NCI-H2029 treated with DMSO at 0.1 percent for 48 hours (cell line): Measurements from ENCODE around the gene ADAMTS6.
"Not testable (repeated sequence)": the region's sequence is repeated elsewhere in the genome, so short reads cannot be mapped to it uniquely, and the experiment has no call there.

ENCODE experiments used
- DNase-seq: peaks from one replicate; lab custom pipeline; 2025; lab: John Stamatoyannopoulos, UW

Gene ADAMTS6

DNA sequence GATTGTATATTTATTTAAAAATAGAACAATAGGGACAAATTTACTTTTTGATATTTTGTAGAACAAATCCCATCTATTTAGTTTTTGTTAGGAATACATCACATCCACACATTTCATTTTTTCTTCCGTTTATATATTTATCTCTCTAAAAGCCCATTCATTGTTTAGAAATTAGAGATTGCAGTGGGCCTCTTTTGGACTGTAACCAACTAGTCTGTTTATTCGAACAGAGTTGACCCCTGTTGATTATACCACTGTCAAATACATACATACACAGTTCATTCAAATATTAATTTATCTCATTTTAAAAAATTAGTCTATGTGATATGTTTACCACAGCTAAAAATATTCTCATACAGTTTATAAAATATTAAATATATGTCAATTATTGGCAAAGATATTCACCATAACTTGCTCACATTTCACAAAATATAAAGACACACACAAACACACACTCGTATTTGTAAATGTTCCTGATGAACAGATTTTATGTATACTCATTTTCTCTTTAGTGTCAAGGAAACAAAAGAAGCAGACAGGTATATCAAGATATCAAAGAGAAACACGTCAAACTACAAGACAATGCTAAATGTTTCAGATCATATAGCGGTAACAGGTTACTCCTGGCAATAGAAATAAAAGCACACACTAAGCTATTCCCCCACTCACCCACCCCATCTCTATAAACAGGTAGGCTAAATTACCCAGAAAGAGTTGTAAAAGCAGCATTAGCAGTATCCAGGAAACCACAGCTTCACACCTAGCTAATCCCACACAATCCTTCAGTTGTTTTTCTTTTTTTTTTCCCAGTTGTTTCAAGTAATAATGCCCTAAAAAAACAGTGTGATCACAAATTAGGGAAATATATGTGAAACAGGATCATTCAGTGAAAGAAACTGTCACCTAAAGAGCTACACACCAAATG is 283.9 kb downstream of the ADAMTS6 start:
- DNase-seq, result no peak

DNA sequence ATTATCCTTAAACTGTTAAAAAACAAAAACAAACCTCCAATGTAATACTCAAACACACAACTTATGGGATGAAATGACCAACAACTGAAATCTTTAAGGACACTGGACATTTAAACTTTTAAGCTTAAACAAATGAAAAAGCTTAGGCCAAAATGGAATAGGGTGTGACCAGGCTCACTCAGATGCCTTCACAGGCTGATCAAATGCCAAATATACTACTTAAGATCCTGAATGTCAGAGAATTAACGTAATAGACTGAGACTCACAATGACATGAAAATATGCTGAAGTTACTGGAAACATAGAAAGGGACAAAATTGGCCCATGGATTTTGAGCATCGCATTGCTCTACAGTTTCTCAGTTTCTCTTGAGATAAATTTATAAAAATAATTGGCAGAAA is 286.8 kb downstream of the ADAMTS6 start:
- no peak for DNase-seq

DNA sequence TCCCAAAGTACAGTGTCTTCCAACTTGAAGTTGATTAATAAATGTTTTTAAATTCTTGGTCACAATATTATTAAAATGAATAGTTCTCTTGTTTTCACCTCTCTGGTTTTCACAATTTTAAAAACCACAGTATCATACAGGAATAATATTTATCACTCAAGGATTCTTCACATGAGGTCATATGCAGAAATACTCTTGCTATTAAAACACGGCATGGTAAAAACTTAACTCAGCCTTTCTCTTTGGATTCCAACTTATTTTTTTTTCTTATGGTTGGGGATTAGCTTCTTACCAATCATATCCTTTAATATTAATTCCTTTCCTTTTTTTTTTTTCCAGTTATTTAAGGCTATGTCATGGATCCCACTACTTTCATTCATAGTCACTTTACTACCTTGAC is 289.4 kb downstream of the ADAMTS6 start:
- no peak for DNase-seq

DNA sequence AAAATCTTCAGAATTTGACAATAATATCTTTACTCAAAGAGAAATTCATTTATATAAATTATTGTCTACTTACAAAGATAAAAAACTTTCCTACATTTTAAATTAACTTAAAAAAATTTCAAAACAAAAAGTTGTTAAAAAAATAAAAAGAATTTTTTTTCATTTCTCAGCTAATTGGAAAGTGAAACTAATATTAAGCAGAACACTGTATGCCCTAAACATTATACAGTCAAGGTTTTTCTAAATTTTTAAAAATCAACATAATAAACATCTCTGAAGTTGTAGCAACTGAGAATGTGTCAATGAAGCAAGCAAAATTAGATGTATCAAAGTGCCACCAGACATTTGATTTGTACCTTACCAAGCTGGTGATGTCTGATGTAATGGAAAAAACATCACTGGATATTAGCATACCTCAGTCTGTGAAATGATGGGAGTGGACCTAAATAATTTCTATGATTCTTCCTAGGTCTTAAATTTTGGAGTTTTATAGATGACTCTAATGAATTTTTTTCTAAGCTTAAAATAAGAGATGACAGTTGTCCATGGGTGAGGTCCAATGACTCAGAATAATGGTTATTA is 290.1 kb downstream of the ADAMTS6 start:
- no peak for DNase-seq

DNA sequence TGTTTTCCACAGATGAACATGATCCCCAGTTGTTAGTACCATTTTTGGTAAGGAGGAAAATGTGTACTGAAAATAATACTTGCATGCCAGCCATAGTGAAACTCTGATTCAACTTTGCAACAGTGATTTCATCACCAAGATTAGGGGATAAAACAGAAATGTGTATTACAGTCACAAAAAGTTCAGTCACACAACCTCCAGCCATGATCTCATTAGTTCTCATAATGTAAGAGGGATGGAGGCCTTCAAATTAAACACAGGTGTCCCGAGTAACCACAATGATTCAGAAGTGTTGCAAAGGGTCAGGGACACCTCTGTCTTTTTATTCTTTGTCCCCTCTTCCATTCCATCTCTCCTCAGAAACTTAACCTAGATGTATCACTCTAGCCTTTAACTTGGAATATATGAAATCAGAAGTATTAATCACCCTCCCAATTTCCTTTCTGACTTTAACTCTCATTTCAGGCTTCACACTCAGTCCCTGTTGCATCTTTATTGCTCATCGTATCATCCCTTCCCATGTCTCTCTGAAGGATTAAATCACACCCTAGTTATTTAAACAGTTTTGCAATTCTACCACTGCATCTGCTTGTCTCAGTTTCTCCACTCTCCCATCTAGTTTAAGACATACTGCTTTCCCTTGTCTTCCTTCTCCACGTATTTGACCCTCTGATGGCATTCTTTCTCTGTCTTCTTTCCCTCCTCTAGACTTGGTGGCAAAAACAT is 291.2 kb downstream of the ADAMTS6 start:
- DNase-seq, result no peak

DNA sequence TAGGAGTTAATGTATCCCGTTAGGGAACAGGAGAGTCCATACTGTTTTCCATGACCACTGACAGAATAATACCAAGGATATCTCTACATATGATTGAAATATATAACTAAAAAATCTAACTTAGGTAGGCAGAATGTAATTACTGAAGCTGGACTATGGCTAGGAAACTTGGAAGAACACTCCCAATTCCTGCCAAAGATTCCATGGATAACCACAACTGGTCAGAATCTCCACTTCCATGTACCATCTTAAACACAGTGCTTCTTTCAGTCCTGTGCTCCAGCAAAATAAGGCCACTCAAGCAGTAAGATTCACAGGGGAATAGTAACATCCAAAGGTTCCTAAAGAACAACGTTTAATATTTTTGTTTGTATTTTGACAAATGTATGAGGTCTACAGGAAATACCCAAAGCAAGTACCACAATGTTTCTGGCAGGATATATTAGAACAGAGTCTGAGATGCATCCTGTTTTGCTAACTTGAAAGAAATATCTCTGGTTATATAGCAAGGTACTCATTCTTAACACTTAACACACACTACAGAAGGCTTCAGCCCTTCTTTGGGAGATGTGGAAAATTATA is 295.0 kb downstream of the ADAMTS6 start:
- no peak for DNase-seq

DNA sequence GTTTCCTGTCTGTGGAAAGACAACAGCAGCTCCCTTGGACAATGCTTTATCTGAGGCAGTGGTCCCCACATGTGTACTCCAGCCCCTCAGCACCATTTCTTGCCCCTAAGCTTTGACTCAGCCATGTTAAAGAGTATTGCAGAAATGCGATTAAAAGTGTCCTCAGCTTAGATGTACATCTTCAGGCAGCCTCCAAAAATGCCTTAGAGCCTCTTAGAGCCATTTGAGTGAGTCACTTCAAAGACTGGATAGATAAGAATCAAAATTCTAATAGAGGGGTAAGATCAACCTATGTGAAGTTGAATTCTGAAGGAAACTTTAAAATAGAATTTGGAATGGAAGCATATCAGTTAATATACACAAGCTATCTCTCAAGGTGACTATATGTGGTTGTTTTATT is 296.3 kb downstream of the ADAMTS6 start:
- DNase-seq, result no peak

DNA sequence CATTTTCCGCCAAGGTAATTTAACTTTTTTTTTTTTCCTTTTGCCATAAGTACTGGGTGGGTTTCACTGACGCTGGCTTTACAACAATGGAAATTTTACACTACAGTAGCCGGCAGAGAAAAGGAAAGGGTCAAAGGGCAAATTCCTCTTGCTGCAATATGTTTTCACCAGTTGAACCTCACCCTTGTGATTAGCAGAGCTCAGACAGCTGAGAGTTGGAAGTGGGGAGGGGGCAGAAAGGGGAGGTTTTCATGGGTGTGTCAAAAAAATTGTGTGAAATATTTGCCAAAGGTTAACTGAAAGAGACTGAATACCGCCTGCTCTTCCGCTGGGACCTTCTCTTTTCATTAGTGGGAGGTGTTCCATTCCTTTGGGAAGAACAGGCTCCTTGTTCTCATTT is 296.9 kb downstream of the ADAMTS6 start:
- no peak for DNase-seq

DNA sequence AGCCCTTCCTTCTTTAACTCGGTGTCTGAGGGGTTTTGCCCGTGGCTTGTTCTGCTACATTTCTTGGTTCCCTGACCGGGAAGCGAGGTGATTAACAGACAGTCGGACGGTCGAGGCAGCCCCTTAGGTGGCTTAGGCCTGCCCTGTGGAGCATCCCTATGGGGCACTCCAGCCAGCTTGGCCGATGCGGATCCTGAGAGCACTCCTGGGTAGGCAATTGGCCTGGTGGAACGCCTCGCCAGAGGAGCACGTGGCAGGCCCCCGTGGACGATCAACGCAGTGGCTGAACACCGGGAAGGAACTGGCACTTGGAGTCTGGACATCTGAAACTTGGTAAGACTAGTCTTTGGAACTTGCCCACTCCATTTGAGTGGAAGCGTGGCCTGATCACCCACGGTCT is 307.5 kb downstream of the ADAMTS6 start:
- DNase-seq, result not testable (repeated sequence)

DNA sequence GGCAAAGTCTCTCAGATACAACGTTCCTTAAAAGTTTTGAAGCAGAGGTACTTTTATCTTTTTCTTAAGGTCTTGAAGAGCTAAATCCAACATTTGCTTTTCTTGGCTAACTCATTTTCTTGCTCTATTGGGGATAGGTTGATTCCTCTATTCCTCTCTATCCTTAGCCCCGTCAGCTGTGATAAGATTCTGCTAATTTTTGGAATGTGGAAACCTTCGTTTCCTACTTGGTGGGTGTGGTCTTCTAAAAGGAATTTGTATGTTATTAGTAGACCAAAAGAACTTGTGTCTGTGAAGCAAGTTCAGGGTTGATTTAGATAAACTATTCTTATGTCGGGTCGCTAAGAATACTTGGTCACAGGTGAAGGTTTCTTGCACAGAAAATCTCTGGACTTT is 308.6 kb downstream of the ADAMTS6 start:
- DNase-seq, result no peak

DNA sequence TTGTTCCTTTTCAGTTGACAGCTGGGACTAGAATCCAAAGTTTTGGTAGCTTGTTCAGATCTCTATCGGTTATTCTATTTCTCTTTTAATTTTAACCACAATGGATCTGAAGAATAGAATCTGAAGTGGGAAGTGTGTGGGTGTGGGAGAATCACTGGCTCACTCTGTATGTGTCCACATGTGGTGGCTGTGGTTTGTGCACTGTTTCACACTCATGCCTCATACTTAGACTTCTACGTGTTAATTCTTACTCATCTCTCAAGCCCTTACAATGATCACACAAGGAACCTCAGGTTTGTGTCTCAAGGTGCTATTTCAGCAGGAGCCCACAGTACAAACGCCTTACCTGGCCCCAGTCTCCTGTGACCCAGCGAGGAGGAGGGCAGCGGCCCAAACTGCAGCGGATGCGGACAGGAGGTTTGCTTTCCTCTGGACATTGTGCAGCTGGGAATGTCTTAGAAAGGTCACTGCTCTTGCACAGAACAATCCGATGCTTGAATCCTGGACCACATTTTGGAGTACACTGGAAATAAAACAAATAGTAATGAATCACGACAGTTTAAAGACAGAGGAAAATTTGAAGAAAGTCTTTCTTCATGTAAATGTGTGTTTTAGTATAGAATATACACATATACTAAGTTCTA is 309.1 kb downstream of the ADAMTS6 start:
- DNase-seq, result no peak

DNA sequence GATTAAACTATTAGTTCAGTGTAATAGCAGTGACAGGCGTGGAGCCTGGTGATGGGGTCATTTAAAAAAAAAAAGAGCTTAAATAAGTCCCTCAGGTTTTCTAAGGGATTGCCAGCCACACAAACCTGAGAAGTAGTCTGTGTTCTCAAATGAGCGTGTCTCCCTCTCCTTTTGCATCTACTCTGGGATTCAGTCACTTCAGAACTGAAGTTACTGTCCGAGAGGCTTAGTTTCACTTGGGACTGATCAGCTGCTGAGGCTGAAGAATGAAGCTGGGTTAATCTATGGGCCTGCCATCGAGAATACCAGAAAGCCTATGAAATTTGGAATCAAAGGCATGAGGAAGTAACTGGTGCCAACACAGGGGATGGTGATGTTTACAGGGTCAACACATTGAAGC is 310.1 kb downstream of the ADAMTS6 start:
- no peak for DNase-seq

DNA sequence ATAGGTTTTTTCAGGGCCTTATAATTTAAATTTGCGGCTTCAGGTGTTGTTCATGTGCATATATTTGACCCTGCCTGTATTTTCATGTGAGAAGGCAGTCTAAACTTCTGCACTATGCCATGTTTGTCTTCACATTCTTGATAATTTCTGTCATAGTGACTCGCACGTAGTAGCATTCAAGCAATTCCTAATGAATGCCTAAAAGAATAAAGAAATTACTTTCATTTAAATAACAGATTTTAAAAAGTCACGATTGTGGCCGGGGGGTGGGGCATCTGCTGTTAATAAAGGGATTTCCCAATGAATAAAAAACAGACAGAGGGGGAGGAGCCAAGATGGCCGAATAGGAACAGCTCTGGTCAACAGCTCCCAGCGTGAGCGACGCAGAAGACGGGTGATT is 318.0 kb downstream of the ADAMTS6 start:
- no peak for DNase-seq

DNA sequence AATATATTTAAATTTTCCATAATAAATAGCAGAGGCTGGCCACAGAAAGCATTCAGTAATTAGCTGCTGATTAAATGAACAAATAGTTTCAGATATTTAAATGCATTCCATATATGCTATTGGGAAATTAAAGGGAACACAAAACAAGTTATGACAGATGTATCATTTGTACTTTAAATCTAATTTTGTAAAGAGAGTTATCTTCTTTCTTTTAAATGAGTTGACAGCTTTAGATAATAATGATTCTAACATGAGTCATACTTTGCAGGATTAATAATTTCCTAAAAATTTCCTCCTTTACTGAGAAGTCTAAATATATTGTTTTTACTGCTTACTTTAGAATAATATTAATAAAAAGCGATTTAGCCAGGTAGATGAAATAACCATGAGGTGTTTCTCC is 320.1 kb downstream of the ADAMTS6 start:
- no peak for DNase-seq

DNA sequence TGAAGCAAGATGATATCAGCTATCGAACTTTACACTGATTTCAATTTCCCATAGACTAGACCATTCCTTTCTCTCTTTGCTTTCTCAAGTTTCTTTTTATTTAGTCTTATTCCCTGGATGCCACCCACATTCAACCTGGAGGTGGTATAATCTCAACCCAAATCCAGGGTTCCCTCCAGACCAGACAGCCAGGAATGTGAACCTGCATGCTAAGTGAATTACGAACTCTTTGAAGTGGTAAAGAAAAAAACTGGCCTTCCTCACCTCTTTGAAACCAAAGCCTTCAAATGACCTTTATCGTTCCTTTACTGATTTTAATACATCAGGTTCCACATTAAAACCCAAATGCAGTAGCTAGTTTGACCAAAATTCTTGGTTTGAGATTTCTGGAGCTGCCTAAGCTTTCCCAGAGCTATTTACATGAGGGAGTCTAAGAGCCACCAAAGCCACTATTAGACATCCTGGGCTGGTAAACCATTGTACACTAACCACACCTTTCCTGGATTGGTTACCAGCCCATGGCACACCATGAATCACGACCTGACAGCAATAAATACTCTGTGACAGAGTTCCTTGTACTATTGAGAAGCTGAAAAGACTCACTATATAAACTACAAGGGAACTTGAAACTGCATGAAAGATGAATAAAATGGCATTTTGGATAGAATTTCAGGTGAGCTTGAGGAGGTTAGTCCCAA is 323.7 kb downstream of the ADAMTS6 start:
- DNase-seq, result no peak

DNA sequence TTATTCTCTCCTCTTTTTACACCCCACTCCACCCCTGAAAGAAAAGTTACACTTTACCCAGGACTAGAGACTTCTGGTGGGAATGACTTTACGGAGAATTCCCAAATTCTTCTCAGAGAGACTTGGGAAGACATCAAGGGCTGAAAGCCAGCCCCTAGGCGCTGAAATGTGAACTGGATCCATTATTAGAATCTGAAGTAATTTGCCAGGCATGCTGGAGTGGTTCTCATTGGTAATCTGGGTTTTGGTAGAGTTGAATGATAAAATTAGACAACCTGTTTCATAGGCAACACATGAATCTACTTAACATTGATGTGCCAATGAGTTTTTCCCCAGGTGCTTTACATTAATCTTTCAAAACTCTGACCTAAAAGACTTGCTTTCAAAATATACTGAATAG is 324.8 kb downstream of the ADAMTS6 start:
- DNase-seq, result no peak

DNA sequence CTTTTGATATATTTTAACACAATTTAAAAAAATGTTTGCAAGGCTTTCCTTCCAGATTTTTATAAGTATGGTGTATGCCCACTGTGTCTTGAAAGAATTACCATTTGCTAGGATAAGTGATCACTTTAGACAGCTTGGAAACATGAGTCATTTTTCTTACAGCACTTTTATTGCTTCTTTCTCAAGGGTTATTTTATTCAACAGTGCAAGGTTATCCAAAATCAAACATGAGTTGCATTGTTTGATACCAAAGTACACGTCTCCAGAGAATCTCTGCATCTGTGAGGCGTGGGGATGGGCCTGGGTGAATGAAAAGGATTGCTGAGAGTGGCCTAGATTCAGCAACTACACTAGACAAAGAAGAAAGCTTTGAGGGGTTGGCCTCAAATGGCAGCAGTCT is 329.6 kb downstream of the ADAMTS6 start:
- DNase-seq, result no peak

DNA sequence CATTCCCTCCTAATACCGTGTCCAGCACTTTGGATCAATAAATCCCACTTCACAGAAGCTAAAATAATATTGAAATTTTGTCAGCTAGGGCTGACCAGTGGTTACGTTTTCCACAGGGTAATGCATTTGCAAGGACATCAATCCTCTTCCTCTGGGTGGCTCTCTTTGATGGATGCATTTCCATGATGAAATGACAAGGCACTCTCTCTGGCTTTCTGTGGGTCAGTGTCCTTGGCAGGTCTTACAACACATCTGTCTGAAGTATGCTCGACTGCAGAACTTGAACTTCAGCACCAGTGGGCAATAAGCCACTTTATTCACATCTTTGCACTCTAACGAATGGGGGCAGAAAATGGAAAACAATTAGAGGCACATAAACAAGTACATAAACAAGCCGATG is 330.1 kb downstream of the ADAMTS6 start:
- DNase-seq, result no peak

DNA sequence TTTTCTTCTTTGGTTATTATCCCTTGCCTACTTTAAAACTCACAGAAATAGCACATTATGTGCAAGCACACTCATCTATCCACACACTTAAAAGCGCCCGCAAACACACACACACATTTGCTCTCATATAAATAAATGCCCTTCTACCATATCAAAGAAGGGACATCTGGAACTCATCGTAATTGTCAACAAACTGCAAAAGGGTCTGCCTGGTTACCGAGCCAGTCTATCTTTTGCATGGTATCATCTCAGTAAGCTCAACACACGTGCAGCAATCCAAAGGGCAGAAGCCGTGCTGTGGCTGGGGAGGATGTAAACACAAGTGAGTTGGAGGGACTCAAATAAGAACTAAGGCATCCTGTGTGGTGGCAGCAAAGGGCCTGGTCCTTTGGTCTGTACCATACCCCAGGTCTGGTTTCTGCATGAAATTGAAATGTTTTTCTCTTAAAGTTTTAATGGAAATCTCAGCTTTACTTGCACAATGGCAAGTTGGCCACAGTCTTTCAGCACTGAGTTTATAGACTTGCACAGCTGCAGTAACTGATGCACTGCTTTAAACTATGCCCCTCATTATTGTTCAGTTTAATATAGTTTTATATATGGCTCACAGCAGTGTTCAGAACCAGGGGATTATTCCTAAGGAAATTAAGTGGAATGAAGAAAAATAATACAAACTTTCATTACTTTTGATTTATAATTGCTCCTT is 331.0 kb downstream of the ADAMTS6 start:
- DNase-seq, result no peak

DNA sequence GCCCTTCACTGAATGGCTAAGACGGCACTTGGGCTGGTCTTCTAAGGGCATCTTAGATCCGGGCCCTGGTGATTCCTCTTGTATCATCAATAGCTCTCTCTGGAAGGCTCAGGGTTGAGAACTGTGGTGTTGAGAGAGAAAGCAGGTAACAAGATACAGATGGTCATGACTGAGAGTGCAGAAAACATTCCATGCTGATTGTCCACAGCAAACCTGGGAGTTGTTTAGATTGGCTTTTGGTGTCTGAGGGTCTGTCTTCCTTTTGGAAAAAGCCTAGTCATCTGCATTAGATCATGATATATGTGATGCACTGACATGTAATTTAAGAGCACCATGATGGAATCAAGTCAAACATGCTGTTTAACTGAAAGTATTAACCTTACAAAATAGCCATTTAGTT is 331.9 kb downstream of the ADAMTS6 start:
- no peak for DNase-seq
